ENCODE measurements around the gene DIP2C. TPM values are rescaled to one million over a fixed set of nuclear protein-coding genes. Genes with fewer than 3 reads are reported as not detected.
"Not testable (repeated sequence)": the region's sequence is repeated elsewhere in the genome, so short reads cannot be mapped to it uniquely, and the experiment has no call there.

Gene DIP2C
- total RNA-seq, 1 experiment from 2014 or later: 4.9 TPM

DNA sequence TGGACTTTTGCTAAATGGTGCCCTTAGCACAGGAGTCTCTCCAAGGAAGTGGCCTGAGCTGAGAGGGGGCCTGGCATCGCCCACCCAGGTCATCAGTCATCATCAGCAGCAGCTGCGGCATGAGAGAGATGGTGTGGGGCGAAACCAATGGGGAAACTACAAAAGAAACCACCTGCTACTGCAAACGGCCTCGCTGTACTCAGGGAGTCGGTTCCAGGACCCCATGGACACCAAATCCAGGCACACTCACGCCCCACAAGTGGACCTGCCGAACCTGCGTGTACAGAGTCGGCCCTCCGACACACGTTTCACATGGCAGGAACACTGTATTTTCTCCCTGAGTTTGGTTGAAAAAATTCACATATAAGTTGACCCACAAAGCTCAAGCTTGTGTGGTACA is 37.8 kb downstream of the DIP2C start:
- in situ Hi-C loops (cut with HindIII; ENCODE audit: low pct_unique_long_range_greater_than_20kb, low sequenced_read_pairs): no loop called here
- no peak for DNase-seq (ENCODE audit: low read depth)

DNA sequence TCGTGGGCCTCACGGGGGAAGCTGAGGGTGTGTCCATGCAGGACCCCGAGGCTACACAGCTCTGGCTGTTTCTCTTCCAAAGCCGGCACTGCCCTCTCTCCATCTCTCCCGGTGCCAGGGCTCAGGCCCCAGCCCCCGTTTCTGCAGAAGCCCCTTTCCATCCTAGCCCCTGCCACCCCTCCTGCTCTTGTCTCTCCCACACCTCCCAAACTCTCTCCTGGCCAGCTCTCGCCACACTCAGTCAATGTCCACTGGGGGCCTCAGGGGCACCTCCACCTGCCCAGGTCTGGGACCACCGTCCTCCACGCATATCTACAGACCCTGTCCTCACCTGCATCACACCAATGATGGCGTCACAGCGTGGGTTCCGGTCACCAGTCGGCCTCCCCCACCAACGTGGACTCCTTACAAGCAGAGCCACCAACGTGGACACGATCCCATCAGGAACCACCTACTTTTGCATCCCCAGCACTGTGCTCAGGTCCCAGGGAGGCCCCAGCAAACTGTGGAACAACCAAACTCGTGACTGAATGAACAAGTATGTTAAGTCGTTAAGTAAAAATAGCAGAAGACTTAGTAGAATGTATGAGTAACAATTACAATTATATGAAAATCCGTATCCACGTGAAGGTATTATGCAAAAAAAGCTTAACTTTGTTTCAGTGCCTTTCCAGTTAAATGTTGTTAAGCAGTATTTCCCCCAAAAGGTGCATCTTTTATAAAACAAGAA is 38.4 kb downstream of the DIP2C start:
- no peak for DNase-seq (ENCODE audit: low read depth)
- in situ Hi-C loops (cut with HindIII; ENCODE audit: low pct_unique_long_range_greater_than_20kb, low sequenced_read_pairs): no loop called here

DNA sequence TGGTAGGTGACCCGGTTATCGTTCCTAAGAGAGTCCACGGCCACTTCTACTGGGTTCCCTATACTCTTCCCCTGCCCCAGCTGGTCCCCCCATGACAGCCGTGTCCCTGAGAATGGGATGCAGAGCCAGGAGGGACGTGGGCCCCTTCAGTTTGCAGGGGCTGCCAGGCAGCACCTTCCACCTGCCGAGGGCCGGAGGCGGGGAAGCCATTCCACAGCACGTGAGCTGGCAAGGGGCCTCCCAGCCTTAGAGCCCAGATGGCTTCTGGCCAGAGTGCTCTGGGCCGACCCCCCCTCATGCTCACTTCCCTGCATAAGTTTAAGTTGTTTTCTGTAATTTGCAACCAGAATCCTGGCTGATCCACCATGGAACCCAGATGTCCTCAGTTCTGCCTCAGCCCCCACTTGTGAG is 39.0 kb downstream of the DIP2C start:
- no peak for DNase-seq (ENCODE audit: low read depth)
- in situ Hi-C loops (cut with HindIII; ENCODE audit: low pct_unique_long_range_greater_than_20kb, low sequenced_read_pairs): no loop called here

DNA sequence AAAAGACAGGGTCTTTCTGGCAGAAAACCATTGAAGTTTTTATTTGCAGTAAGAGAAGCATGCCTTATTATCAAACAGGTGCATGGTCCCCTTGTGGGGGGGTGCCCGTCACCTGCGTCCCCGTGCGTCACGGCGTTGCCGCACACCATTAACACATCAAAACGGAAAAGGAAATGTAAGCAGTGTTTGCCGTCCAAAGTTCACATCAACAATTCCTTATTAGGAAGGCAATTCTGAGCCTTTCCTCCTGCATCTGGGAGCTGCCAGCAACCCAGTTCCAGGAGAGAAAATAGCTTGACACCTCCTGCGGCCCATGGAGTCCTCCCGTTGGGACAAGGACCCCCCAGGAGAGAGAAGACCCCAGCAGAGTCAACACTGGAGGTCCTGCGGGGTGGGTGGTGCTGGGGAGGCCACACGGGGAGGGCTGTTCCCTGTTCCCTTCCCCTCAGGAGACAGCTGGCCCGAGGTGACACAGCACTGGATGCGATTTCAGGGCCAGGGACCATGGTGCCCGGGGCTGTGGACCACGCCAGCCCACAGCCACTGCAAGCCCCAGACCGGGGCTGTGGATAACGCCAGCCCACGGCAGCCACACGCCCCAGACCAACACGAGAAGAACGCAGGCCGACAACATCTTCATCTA is 39.5 kb downstream of the DIP2C start:
- peak; percentile 23 for DNase-seq (ENCODE audit: low read depth)
- in situ Hi-C loops (cut with HindIII; ENCODE audit: low pct_unique_long_range_greater_than_20kb, low sequenced_read_pairs): no loop called here

DNA sequence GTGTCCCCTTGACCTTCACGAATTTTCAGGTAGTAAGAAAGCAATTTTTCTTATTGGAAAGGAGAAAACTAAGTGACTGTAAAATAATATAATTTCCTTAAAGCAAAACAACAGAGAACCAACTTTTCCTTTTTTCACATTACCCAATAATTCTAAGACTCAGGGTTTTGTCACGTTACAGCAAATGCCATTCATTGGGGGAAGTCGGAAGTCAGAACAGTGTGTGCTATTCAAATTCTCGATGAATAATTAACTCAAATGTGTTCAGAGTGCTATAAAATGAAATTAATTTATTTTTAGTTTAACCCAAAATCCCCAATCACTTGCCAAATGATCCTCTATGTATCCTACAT is 40.0 kb downstream of the DIP2C start:
- in situ Hi-C loops (cut with HindIII; ENCODE audit: low pct_unique_long_range_greater_than_20kb, low sequenced_read_pairs): no loop called here
- DNase-seq (ENCODE audit: low read depth): no peak

DNA sequence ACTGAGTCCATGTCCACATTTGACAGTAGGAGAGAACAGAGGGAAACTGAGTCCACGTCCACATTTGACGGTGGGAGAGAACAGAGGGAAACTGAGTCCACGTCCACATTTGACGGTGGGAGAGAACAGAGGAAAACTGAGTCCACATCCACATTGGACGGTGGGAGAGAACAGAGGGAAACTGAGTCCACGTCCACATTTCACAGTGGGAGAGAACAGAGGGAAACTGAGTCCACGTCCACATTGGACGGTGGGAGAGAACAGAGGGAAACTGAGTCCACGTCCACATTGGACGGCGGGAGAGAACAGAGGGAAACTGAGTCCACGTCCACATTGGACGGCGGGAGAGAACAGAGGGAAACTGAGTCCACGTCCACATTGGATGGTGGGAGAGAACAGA is 42.4 kb downstream of the DIP2C start:
- in situ Hi-C loops (cut with HindIII; ENCODE audit: low pct_unique_long_range_greater_than_20kb, low sequenced_read_pairs); DNase-seq (ENCODE audit: low read depth): not testable (repeated sequence)

DNA sequence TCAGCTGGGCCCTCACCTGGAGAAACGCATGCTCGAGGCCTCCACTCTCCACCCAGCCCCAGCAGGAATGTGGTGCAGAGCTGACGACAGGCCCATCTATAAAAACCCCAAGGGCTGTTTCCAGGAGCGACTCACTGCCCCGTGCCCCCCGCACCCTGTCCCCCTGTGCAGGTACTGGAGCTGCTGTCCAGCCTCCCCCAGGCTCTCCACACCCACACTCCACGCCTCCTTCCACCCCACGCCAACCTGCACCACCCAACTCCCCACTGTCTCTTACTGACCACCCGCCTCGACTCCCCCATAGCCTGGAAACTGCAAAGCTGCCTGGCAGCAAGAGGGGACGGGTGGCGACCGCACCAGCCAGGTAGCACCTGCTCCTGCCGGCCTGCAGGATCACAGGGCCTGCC is 43.3 kb downstream of the DIP2C start:
- no peak for DNase-seq (ENCODE audit: low read depth)
- in situ Hi-C loops (cut with HindIII; ENCODE audit: low pct_unique_long_range_greater_than_20kb, low sequenced_read_pairs): no loop called here

DNA sequence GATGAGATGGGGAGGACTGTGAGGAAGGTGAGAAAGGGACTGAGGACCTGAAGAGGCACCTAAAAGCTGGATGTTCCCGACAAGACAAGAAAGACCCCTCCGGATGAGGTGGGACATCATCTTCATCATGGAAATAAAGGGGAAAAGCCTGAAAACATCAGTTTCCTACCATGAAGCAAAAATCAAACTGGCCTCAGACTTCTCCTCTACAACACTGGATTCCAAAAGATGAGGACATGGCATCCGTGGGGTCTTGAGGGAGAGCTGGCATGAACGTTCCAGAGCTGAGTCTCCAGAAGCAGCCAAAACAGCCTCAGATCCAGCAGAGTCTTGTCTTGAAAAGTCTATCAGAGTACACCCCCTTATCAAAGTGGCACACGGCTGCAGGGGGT is 44.5 kb downstream of the DIP2C start:
- in situ Hi-C loops (cut with HindIII; ENCODE audit: low pct_unique_long_range_greater_than_20kb, low sequenced_read_pairs): no loop called here
- DNase-seq (ENCODE audit: low read depth): no peak

DNA sequence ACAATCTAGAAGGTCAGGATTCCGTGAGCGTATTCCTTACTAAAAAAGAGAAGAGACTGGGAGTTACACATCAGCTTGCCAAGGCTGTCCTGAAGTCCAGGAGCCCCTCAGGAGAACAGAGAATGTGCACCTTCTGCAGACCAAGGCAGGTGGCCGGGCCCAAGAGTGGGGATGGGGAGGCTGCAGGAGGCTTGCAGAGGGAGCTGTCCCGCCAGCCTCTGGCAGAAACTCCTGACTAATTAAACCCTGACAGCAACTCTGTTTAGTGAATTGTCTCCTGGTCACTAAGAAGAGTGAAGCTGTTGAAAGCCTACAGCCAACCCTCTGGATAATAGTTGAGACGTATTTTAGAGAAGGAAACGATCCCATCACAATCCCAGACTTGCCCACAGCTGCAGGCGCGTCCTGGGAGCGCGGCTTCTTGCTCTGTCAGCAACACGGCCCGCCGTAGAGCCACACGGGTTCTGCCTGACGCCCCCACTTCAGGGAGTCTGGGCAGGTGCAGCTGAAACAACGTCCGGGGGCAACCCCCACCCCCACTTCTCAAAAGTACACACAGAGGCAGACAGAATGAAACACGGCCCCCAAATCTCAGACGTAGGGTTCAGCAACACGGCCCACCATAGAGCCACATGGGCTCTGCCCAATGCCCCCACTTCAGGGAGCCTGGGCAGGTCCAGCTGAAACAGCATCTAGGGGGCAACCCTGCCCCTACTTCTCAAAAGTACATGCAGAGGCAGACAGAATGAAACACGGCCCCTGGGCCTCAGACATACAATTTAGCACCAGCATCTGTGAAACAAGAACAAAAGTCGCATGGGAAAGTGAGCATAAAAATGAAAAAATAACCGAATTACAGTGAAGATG is 45.2 kb downstream of the DIP2C start:
- in situ Hi-C loops (cut with HindIII; ENCODE audit: low pct_unique_long_range_greater_than_20kb, low sequenced_read_pairs): no loop called here
- DNase-seq (ENCODE audit: low read depth): no peak

DNA sequence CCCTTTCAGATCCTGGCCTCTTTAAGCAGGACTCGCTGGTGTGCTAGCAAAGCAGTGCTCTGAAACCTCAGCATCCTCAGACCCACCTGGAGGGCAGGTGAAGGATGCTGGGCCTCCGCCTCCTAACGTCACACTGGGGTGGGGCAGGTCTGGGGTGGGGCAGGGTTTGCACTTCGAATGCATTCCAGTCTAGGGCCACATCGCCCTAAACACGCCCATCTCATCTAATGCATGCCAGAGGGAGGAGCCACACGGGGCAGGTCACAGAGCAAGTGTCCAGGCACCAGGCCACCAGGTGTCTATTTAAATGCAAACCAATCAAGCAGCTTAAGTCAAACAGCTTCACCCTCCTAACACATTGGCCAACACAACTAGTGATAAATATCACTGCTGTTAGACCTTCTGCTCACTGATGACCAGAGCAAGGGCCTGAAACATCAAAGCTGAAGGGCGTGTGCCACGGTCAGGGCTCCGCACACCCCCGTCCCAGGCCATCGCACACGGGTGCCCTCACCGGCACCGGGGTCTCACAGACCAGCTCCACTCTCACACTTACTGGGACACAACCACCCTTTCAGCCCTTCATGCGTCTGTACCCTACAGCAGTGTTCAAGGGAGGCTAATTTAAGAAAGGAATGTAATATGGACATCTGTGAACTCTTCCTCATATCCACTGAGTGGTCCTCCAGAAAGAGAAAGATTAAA is 47.1 kb downstream of the DIP2C start:
- in situ Hi-C loops (cut with HindIII; ENCODE audit: low pct_unique_long_range_greater_than_20kb, low sequenced_read_pairs): no loop called here
- no peak for DNase-seq (ENCODE audit: low read depth)

DNA sequence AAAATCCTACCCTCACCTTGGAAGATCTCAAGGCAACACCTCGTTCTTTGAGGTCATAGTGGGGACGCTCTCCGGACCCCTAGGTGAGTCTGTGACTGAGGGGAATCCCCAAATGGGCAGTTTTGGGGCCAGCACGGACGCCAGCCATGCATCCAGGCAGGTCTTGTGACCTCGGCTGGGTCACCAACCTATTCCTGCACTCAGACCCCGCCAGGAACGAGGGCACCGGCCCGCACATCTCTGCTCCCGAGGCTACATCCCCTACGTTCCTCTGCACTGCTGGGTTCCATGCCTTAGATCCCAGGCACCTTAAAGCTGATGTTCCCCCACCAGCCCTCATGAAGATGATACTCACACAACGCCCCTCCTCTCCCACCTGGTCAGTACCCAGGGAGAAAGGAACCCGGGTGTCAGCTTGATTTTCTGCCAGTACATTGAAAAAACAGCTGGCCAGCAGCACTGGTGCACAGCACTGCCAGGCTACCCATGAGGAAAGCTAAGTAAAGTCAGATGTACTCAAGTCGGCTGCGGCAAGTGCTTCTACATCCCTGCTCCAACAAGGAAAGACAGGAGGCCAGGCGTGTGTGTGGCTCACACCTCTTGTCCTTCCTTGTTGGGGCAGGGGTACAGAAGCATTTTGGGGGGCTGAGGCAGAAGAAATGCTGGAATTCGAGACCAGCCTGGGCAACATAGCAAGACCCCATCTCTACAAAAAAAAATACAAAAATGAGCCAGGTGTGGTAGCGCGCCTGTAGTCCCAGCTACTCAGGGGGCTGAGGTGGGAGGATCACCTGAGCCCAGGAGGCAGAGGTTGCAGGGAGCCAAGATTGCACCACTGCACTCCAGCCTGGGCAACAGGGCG is 48.1 kb downstream of the DIP2C start:
- in situ Hi-C loops (cut with HindIII; ENCODE audit: low pct_unique_long_range_greater_than_20kb, low sequenced_read_pairs): no loop called here
- no peak for DNase-seq (ENCODE audit: low read depth)

DNA sequence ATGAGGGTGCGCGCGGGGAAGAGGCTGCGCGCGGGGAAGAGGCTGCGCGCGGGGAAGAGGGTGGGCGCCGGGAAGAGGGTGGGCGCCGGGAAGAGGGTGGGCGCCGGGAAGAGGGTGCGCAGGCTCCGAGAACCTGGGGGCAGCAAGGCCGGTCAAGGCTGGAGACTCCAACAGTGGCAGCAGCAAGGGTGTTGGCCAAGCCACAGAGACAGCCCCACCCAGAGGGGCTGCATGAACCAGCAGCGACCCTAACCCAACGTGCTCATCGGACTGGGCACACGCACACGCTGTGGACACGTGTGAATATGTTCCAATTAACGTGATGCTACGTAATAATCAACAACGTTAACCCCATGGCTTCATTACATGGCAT is 48.8 kb downstream of the DIP2C start:
- DNase-seq (ENCODE audit: low read depth): no peak
- in situ Hi-C loops (cut with HindIII; ENCODE audit: low pct_unique_long_range_greater_than_20kb, low sequenced_read_pairs): no loop called here

DNA sequence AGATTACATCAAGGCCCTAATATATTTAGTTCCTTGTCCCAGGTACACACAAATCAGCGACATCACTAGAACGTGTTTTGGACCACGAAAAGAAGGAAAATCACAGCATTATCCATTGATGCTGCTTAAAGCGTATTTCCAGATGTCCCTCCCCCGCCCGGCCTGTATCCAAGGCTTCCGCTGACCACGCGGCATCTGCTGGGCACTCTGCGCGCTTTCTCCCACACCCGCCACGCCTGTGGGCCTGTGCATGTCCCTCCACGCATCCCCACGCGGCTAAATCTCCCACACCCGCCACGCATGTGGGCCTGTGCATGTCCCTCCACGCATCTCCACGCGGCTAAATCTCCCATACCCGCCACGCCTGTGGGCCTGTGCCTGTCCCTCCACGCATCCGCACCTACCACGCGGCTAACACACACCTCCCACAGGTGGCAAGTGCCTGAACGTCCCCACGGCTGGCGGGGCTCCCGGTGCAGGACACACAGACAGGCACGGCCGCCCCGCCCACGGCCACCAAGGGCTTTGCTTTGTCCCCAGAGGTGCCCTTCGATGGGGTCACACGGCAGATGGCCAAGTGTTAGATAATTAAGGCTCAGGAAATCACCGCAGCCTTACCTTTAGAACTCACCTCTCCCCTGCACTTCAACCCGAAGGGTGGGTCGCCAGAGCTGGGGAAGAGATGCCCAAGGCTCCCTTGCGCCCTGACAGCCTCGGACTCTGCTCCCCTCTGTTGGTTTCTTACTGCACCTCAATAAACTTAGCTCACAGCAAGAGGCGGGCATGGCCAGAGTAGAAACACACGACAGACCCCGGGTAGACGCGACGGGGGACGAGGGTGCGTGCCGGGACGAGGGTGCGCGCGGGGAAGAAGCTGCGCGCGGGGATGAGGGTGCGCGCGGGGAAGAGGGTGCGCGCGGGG is 49.5 kb downstream of the DIP2C start:
- DNase-seq (ENCODE audit: low read depth): no peak
- in situ Hi-C loops (cut with HindIII; ENCODE audit: low pct_unique_long_range_greater_than_20kb, low sequenced_read_pairs): no loop called here

DNA sequence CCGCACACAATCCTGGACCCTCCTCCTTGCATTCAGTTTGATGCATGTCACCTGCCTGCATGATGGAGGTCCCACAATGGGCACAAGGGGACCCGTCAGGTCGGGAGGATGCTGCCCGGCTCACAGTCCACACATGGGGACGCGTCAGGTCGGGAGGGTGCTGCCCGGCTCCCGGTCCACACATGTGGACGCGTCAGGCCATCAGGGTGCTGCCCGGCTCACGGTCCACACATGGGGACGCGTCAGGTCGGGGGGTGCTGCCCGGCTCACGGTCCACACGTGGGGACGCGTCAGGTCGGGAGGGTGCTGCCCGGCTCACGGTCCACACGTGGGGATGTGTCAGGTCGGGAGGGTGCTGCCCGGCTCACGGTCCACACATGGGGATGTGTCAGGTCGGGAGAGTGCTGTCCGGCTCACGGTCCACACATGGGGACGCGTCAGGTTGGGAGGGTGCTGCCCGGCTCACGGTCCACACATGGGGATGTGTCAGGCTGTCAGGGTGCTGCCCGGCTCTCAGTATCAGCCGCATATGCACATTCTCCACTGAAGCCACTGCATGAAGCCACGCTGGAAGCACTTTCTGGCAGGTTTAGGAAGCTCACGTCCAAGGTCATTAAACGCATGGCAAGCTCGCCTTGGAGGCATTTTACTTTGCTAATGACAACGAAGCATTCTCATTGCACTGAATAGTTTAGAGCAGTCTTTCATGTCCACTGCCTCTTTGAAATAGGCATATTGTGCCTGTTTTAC is 50.3 kb downstream of the DIP2C start:
- in situ Hi-C loops (cut with HindIII; ENCODE audit: low pct_unique_long_range_greater_than_20kb, low sequenced_read_pairs): no loop called here
- DNase-seq (ENCODE audit: low read depth): no peak

DNA sequence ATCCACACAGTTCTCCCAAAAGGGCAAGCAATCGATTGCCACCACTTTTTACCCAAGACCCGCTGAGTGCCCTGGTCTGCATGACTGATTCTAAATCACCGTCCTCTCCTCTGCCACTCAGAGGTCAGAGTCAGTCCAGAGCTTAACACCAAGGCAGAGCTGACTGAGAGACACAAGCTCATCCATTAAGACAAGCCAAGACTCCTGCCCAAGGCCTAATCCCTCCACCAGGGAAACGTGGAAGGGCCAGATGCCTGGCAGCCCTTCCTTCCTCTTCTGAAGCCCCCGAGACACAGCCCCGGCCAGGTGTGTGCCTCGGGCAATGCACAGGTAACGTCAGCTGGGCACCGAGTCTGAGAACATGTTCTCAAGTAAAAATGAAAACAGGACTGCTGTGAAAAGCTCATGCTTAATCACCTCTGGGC is 51.7 kb downstream of the DIP2C start:
- in situ Hi-C loops (cut with HindIII; ENCODE audit: low pct_unique_long_range_greater_than_20kb, low sequenced_read_pairs): no loop called here

DNA sequence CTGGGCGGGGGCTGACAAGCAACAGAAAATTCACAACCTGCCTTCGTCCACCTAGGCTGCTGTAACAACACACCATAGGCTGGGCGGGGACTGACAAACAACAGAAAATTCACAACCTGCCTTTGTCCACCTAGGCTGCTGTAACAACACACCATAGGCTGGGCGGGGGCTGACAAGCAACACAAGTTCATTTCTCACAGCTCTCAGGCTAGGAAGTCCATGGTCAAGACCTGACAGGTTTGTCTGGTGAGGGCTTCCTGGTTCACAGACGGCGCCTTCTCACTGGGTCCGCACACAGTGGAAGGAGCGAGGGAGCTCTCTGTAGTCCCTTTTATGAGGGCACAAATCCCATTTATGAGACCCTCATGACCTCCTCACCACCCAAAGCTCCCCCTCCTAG is 52.2 kb downstream of the DIP2C start:
- in situ Hi-C loops (cut with HindIII; ENCODE audit: low pct_unique_long_range_greater_than_20kb, low sequenced_read_pairs): no loop called here
- no peak for DNase-seq (ENCODE audit: low read depth)

More for the DNA sequence above, 51.7 kb downstream of the DIP2C start:
- no peak for DNase-seq (ENCODE audit: low read depth)
